Thoracic aorta (tissue), 2 donors: ENCODE data around the gene SEC24D. TPM values are rescaled to one million over a fixed set of nuclear protein-coding genes. Genes with fewer than 3 reads are reported as not detected.
A peak's percentile ranks its signal among the peaks of the same experiment; 100 is the strongest.
"Not testable (repeated sequence)": the region's sequence is repeated elsewhere in the genome, so short reads cannot be mapped to it uniquely, and the experiment has no call there.

ENCODE experiments used
- ATAC-seq: fragments of 150-250 bp; one replicate; pipeline ENCODE4 v1.8.0; 2017; ENCODE audit warnings: low read depth; ENCODE audit not compliant: insufficient number of reproducible peaks, low FRiP score
- DNase-seq: peaks from one replicate; pipeline ENCODE4 v3.0.0-alpha.2; 2020; ENCODE audit warnings: low spot score
- H3K27ac ChIP-seq, 2 donors: fragments of 200-600 bp; sonication (generic); 1 replicate in 1 of 2; 2 replicates in 1 of 2; pipeline ENCODE4 v1.5.1; 2016; ENCODE audit warnings: mild to moderate bottlenecking in 2 of 2, moderate library complexity in 2 of 2
- H3K27me3 ChIP-seq: fragments of 200-600 bp; sonication (generic); replicated peaks from 2 replicates; pipeline ENCODE4 v1.6.0; 2016; ENCODE audit warnings: mild to moderate bottlenecking; ENCODE audit not compliant: insufficient read depth
- H3K36me3 ChIP-seq: fragments of 200-600 bp; sonication (generic); one replicate; pipeline ENCODE4 v1.5.1; 2016
- H3K4me1 ChIP-seq, 2 donors: fragments of 200-600 bp; sonication (generic); 1 replicate in 1 of 2; 2 replicates in 1 of 2; pipeline versions ENCODE4 v1.5.1 to v1.6.0; 2016; ENCODE audit warnings: low read depth in 2 of 2, mild to moderate bottlenecking in 1 of 2; ENCODE audit not compliant: control insufficient read depth in 1 of 2
- H3K4me3 ChIP-seq: fragments of 200-600 bp; sonication (generic); 2 replicates; pipeline ENCODE4 v1.5.1; 2016; ENCODE audit warnings: mild to moderate bottlenecking
- H3K9me3 ChIP-seq: fragments of 200-600 bp; sonication (generic); 2 replicates; pipeline ENCODE4 v1.5.1; 2016
- CTCF ChIP-seq: fragments of 200-600 bp; sonication (generic); IDR thresholded peaks from one replicate; pipeline ENCODE4 v1.5.1; 2019; ENCODE audit warnings: antibody characterized with exemption
- total RNA-seq, 2 donors: library from RNA; depleted of rRNA; stranded (reverse); fragments of >200 nt; gene quantifications; one replicate each; pipeline versions ENCODE4 v1.1.0 to v1.2.3, GENCODE V29; 2016

The SEC24D gene
- total RNA-seq, 2 donors from 2014 or later: 97.7 to 108 TPM

GRCh38 chr4:118790544-118790943, 45.4 kb downstream of the SEC24D start:
- no peaks in the 10 kb centered on the region for H3K27me3 ChIP-seq
- no peak for DNase-seq
- H3K9me3 ChIP-seq: no peaks in the 10 kb centered on the region
- TF ChIP-seq CTCF: no peak
- no peak for ATAC-seq
- no peak overlapping the region for H3K4me3 ChIP-seq
- H3K4me1 ChIP-seq: peaks cover 33 to 51% of the 10 kb centered on the region in 2 donors
- H3K27ac ChIP-seq: peak overlapping the region in 1 of 2 donors; percentile 27
- H3K36me3 ChIP-seq: no peaks in the 10 kb centered on the region

GRCh38 chr4:118788911-118789310, 47.0 kb downstream of the SEC24D start:
- Histone ChIP-seq H3K4me3 (no peak overlapping the region), H3K27me3 (no peaks in the 10 kb centered on the region), H3K9me3 (no peaks in the 10 kb centered on the region), H3K27ac (peak overlapping the region; percentile 25 to 69), H3K4me1 (peaks cover 33 to 55% of the 10 kb centered on the region in 2 donors), H3K36me3 (no peaks in the 10 kb centered on the region)
- no peak for DNase-seq
- no peak for TF ChIP-seq CTCF
- no peak for ATAC-seq

- H3K36me3 ChIP-seq: peaks cover 2% of the 10 kb centered on the region
- no peak overlapping the region for H3K4me3 ChIP-seq
- H3K27ac ChIP-seq: peak overlapping the region; percentile 25 to 69
- no peaks in the 10 kb centered on the region for H3K27me3 ChIP-seq
- H3K9me3 ChIP-seq: no peaks in the 10 kb centered on the region
- DNase-seq (no peak), ATAC-seq (no peak)
- no peak for TF ChIP-seq CTCF
- peaks cover 33 to 55% of the 10 kb centered on the region in 2 donors for H3K4me1 ChIP-seq
Observed at GRCh38 chr4:118787844-118788380, 48.0 kb downstream of the SEC24D start.

- no peaks in the 10 kb centered on the region for H3K27me3 ChIP-seq
- TF ChIP-seq CTCF: no peak
- no peak overlapping the region for H3K4me3 ChIP-seq
- DNase-seq: no peak
- peaks cover 9% of the 10 kb centered on the region for H3K36me3 ChIP-seq
- peak overlapping the region in 1 of 2 donors; percentile 28 for H3K27ac ChIP-seq
- H3K4me1 ChIP-seq: peaks cover 27 to 41% of the 10 kb centered on the region in 2 donors
- H3K9me3 ChIP-seq: no peaks in the 10 kb centered on the region
- ATAC-seq: no peak
Observed at GRCh38 chr4:118784776-118785175, 51.1 kb downstream of the SEC24D start.

- no peak for TF ChIP-seq CTCF
- no peaks in the 10 kb centered on the region for H3K27me3 ChIP-seq
- H3K27ac ChIP-seq: no peak overlapping the region
- H3K4me3 ChIP-seq: no peak overlapping the region
- peaks cover 27 to 37% of the 10 kb centered on the region in 2 donors for H3K4me1 ChIP-seq
- H3K36me3 ChIP-seq: peaks cover 9% of the 10 kb centered on the region
- no peak for DNase-seq
- no peak for ATAC-seq
- H3K9me3 ChIP-seq: no peaks in the 10 kb centered on the region
Observed at GRCh38 chr4:118783887-118784286, 52.0 kb downstream of the SEC24D start.

GRCh38 chr4:118782886-118783285, 53.0 kb downstream of the SEC24D start:
- peaks cover 17 to 27% of the 10 kb centered on the region in 2 donors for H3K4me1 ChIP-seq
- H3K27me3 ChIP-seq, ATAC-seq, DNase-seq, H3K9me3 ChIP-seq, H3K36me3 ChIP-seq, H3K27ac ChIP-seq, H3K4me3 ChIP-seq: not testable (repeated sequence)

GRCh38 chr4:118777649-118778048, 58.3 kb downstream of the SEC24D start:
- not testable (repeated sequence) for H3K36me3 ChIP-seq, DNase-seq, ATAC-seq, H3K27me3 ChIP-seq, H3K27ac ChIP-seq, H3K9me3 ChIP-seq, H3K4me3 ChIP-seq
- H3K4me1 ChIP-seq: peaks cover 11 to 37% of the 10 kb centered on the region in 2 donors

- H3K36me3 ChIP-seq, ATAC-seq, H3K27ac ChIP-seq, H3K27me3 ChIP-seq, H3K4me3 ChIP-seq, H3K9me3 ChIP-seq, DNase-seq: not testable (repeated sequence)
- H3K4me1 ChIP-seq: peaks cover 11 to 43% of the 10 kb centered on the region in 2 donors
Observed at GRCh38 chr4:118776955-118777640, 58.8 kb downstream of the SEC24D start.
